ENCODE results near the gene LRRFIP1. TPM values are rescaled to one million over a fixed set of nuclear protein-coding genes. Genes with fewer than 3 reads are reported as not detected.

The LRRFIP1 gene
- total and polyA plus RNA-seq, 2 of the 13 experiments (the other 11 are each of a cell fraction or from before 2014, with no cell fraction given) = 15.9 to 40.5 TPM

- TF ChIP-seq ZNF331 (CRISPR knock-in tag; IDR thresholded peaks at IDR 0.05) (0 out of 2 replicates have a peak, but pooled peaks have one; percentile 12), POGK (CRISPR knock-in tag; conservative IDR thresholded peaks at IDR 0.05) (no peak), CREBL2 (CRISPR knock-in tag; IDR thresholded peaks at IDR 0.05; ENCODE audit: borderline replicate concordance) (no peak), IRF2 (CRISPR knock-in tag; IDR thresholded peaks at IDR 0.05) (0 out of 2 replicates have a peak, but pooled peaks have one; percentile 36), FOXP1 (IDR thresholded peaks at IDR 0.05) (no peak), FOXP1 (CRISPR knock-in tag; IDR thresholded peaks at IDR 0.05) (no peak), CREB1 (IDR thresholded peaks at IDR 0.05) (no peak; the same call in 1 of the 2 replicates), CREB1 (CRISPR knock-in tag; IDR thresholded peaks at IDR 0.05) (no peak), ZBED4 (CRISPR knock-in tag; IDR thresholded peaks at IDR 0.05; ENCODE audit: borderline replicate concordance) (peak; percentile 22; the same call in 1 of the 2 replicates), ZNF251 (CRISPR knock-in tag; IDR thresholded peaks at IDR 0.05) (no peak), KLF9 (CRISPR knock-in tag; IDR thresholded peaks at IDR 0.05; ENCODE audit: low read depth) (no peak), AKNA (CRISPR knock-in tag; IDR thresholded peaks at IDR 0.05; ENCODE audit: borderline replicate concordance) (no peak), ZFY (CRISPR knock-in tag; IDR thresholded peaks at IDR 0.05) (peak; percentile 32; the same call in 1 of the 2 replicates), RFX5 (IDR thresholded peaks at IDR 0.05; ENCODE audit: low read depth, low read length) (no peak), MZF1 (CRISPR knock-in tag; IDR thresholded peaks at IDR 0.05; ENCODE audit: borderline replicate concordance) (no peak), ZNF772 (CRISPR knock-in tag; IDR thresholded peaks at IDR 0.05) (no peak)
Observed at GRCh38 chr2:237604960-237605359, 22.4 kb upstream of the LRRFIP1 start (continued).

Data from HepG2 (cell line).